ENCODE results near the gene APLP1.

DNA sequence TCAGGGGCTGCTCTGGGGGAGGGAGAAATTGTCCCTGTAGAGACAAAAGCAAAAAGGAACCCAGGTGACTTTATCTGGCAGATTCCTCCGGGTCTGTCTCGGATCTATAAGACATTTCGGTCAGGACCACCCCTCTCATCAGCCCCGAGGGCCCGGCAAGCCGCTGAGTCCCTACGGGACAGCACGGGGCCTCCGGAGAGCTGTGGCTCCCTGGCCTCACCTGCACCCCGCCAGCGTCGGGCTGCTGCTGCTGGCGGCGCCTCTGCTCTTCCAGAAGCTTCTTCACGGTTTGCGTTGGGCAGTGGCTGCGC, 30.1 kb downstream of the APLP1 start:
- TF ChIP-seq POLR2AphosphoS5 (IDR thresholded peaks at IDR 0.05; ENCODE audit: borderline replicate concordance, low read depth, low read length) (no peak), EZH2 (IDR thresholded peaks at IDR 0.05) (no peak), FOXP2 (optimal IDR thresholded peaks at IDR 0.05; ENCODE audit: control extremely low read depth, extremely low read length, insufficient read depth) (no peak)

Data from SK-N-MC (cell line).